ENCODE results near the gene HDAC10. TPM values are rescaled to one million over a fixed set of nuclear protein-coding genes. Genes with fewer than 3 reads are reported as not detected.
A peak's percentile ranks its signal among the peaks of the same experiment; 100 is the strongest.

HDAC10 gene
- total RNA-seq, 4 donors from 2014 or later, result 66.8 to 618 (median 142) TPM

- Histone ChIP-seq H3K4me3 (peak overlapping the region; percentile 46 to 69 (median 62)), H3K4me1 (peaks cover 14 to 31% (median 25%) of the 10 kb centered on the region in 4 donors), H3K27me3 (peaks cover 4% of the 10 kb centered on the region), H3K9me3 (no peaks in the 10 kb centered on the region), H3K27ac (peak overlapping the region; percentile 67 to 86 (median 76)), H3K36me3 (no peaks in the 10 kb centered on the region)
- no peak for DNase-seq
- in situ Hi-C loops (cut with MboI; ENCODE audit: low pct_ligation_motif_present in 1 of 4, low pct_unique_long_range_greater_than_20kb in 1 of 4, low sequenced_read_pairs in 3 of 4) (loop anchor here in 2 of 4 donors (10.0 kb wide), 1 partner anchor 73 kb away; the partner anchor contains the start of gene DENND6B (in 2 of the 2)), intact Hi-C loops (cut with DNase I; ENCODE audit: low total_unique reads) (loop anchor here (10.0 kb wide), 1 partner anchor 223 kb away; the partner anchor contains the start of gene SBF1)
- TF ChIP-seq CTCF (IDR thresholded peaks at IDR 0.05), result no peak
- no peak for TF ChIP-seq POLR2AphosphoS5 (IDR thresholded peaks at IDR 0.05)
- 11% methylated on average over 29 of the region's 36 CpGs; no CpG with 5 or more reads in 1 of the 2 donors for WGBS, 2 donors (ENCODE audit: low coverage in 1 of 2)
Measured at GRCh38 chr22:50251477-50252081, 514 bp upstream of the HDAC10 start.

DNA sequence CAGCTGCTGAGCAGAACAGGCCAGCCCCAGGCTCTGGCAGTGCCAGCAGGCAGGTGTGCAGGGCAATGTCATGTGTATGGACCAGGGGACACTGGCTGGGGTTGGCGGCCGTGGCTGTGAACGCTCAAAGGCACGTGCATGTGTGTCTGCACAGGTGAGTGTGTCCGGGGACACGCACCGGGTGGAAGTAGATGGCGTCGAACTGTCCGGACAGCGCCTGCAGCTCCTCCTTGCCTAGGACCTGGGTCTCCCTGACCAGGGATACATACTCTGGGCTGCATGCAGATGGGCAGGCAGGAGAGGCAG, 863 bp downstream of the HDAC10 start:
- Histone ChIP-seq H3K36me3 (no peaks in the 10 kb centered on the region), H3K4me3 (peak overlapping the region in 3 of 4 donors; percentile 46 to 69 (median 64)), H3K4me1 (peaks cover 22 to 41% (median 34%) of the 10 kb centered on the region in 4 donors), H3K27ac (peak overlapping the region in 3 of 4 donors; percentile 74 to 86 (median 79)), H3K27me3 (no peaks in the 10 kb centered on the region), H3K9me3 (no peaks in the 10 kb centered on the region)
- DNase-seq, result no peak
- TF ChIP-seq EP300 (IDR thresholded peaks at IDR 0.05; ENCODE audit: low read depth), result no peak
- TF ChIP-seq POLR2A (IDR thresholded peaks at IDR 0.05), result no peak
- TF ChIP-seq CTCF (IDR thresholded peaks at IDR 0.05), result no peak
- 54% methylated on average over 11 of the region's 11 CpGs; no CpG with 5 or more reads in 1 of the 2 donors for WGBS, 2 donors (ENCODE audit: low coverage in 1 of 2)
- intact Hi-C loops (cut with DNase I; ENCODE audit: low total_unique reads) (loop anchor here (10.0 kb wide), 1 partner anchor 225 kb away; the partner anchor contains the start of gene SBF1), in situ Hi-C loops (cut with MboI; ENCODE audit: low pct_ligation_motif_present in 1 of 4, low pct_unique_long_range_greater_than_20kb in 1 of 4, low sequenced_read_pairs in 3 of 4) (loop anchor here in 2 of 4 donors (10.0 kb wide), 1 partner anchor 75 kb away; the partner anchor contains the start of gene DENND6B (in 2 of the 2))

DNA sequence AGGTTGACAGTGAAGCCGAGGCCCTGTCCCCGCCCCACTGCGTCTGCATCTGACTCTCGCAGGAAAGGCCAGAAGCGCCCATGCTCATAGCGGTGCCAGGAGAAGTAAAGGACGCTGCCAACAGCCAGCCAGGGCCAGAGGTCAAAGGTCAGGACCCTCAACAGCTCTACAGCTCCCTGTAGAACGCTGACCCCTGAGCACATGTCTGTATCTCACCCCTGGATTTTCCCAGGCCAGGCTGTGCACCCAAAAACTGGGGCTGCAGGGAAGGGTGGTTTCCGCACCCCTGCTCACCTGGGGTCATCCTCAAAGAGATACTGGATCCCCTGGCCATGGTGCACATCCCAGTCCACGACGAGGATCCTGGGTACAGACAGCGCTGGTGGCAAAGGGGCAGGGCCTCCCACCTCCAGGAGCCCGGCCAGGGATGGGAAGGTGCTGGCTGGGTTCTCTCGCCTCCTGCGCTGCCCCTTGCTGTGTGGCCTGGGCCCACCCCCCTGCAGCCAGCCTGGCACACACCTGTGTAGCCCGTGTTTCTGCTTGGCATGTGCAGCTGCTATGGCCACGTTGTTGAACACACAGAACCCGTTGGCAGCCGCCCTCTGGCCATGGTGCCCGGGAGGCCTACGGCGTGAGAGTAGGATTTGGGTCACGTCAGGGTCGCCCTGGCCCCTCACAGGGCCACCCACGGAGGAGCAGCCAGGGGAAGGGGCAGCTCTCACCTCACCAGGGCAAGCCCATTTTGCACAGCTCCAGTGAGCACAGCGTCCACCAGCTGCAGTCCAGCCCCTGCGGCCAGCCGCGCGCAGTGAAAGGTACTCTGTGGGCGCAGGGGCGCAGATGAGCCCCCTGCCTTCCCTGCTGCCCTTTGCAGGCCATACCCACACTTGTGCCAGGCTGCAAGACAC, 1.5 kb downstream of the HDAC10 start:
- whole genome bisulfite sequencing, 2 donors (ENCODE audit: low coverage in 1 of 2), result 88% methylated on average over 31 of the region's 32 CpGs; no CpG with 5 or more reads in 1 of the 2 donors
- Histone ChIP-seq H3K4me1 (peaks cover 22 to 41% (median 34%) of the 10 kb centered on the region in 4 donors), H3K36me3 (no peaks in the 10 kb centered on the region), H3K27me3 (no peaks in the 10 kb centered on the region), H3K4me3 (peak overlapping the region in 2 of 4 donors; percentile 64 to 69), H3K27ac (no peak overlapping the region), H3K9me3 (no peaks in the 10 kb centered on the region)
- intact Hi-C loops (cut with DNase I; ENCODE audit: low total_unique reads) (loop anchor here (10.0 kb wide), 1 partner anchor 225 kb away; the partner anchor contains the start of gene SBF1), in situ Hi-C loops (cut with MboI; ENCODE audit: low pct_ligation_motif_present in 1 of 4, low pct_unique_long_range_greater_than_20kb in 1 of 4, low sequenced_read_pairs in 3 of 4) (loop anchor here in 2 of 4 donors (10.0 kb wide), 1 partner anchor 75 kb away; the partner anchor contains the start of gene DENND6B (in 2 of the 2))
- TF ChIP-seq POLR2A (IDR thresholded peaks at IDR 0.05) (no peak), POLR2AphosphoS5 (IDR thresholded peaks at IDR 0.05) (no peak), CTCF (IDR thresholded peaks at IDR 0.05) (no peak), EP300 (IDR thresholded peaks at IDR 0.05; ENCODE audit: low read depth) (no peak)
- no peak for DNase-seq
